Testis (tissue), 3 donors: ENCODE results near the gene TAS2R10. TPM values are rescaled to one million over a fixed set of nuclear protein-coding genes. Genes with fewer than 3 reads are reported as not detected.
"Not testable (repeated sequence)": the region's sequence is repeated elsewhere in the genome, so short reads cannot be mapped to it uniquely, and the experiment has no call there.

Source experiments
- DNase-seq: peaks from one replicate; pipeline ENCODE4 v3.0.0-alpha.2; 2019
- H3K27ac ChIP-seq, 2 donors: fragments of 200-600 bp; sonication (generic); one replicate each; pipeline ENCODE4 v1.5.1; 2019
- H3K27me3 ChIP-seq: fragments of 200-600 bp; sonication (generic); one replicate; pipeline ENCODE4 v1.5.1; 2019
- H3K36me3 ChIP-seq: fragments of 200-600 bp; sonication (generic); one replicate; pipeline ENCODE4 v1.5.1; 2017; ENCODE audit warnings: low read depth; ENCODE audit errors: missing control alignments
- H3K4me1 ChIP-seq: fragments of 200-600 bp; sonication (generic); one replicate; pipeline ENCODE4 v1.5.1; 2019
- H3K4me3 ChIP-seq, 2 donors: fragments of 200-600 bp; sonication (generic); one replicate each; pipeline ENCODE4 v1.5.1; 2017 to 2019
- H3K9me3 ChIP-seq: fragments of 200-600 bp; sonication (generic); one replicate; pipeline ENCODE4 v1.5.1; 2017
- POLR2A ChIP-seq: fragments of 450-650 bp; IDR thresholded peaks from one replicate; pipeline ENCODE4 v1.6.1; 2017; ENCODE audit warnings: antibody characterized with exemption, mild to moderate bottlenecking, moderate library complexity
- WGBS, 2 donors: methylation state at CpG; one replicate each; pipeline ENCODE4 v1.1.5; 2018; 5-methylcytosine and 5-hydroxymethylcytosine counted together
- intact Hi-C: fragments of 100-400 bp; cut with DNase I; formaldehyde crosslinking; loops from one replicate; pipeline ENCODE4 v1.15.1; 2023; ENCODE audit warnings: low total_unique reads
- polyA plus RNA-seq: library from polyadenylated mRNA; stranded (reverse); fragments of 350-450 nt; fragmentation: Illumina TruSeq; extraction: RNeasy Lipid Tissue Mini Kit (QIAGEN cat#74804); gene quantifications from one replicate; pipeline ENCODE4 v1.2.3, GENCODE V29; 2014; ENCODE audit warnings: low read depth, low replicate concordance; ENCODE audit not compliant: insufficient read depth
- small RNA-seq, 2 donors: library from RNA; depleted of rRNA; stranded (forward); fragments of <200 nt; gene quantifications; one replicate each; pipeline ENCODE3, GENCODE V24; 2016
- total RNA-seq, 2 donors: library from RNA; depleted of rRNA; stranded (reverse); fragments of >200 nt; gene quantifications; one replicate each; pipeline ENCODE4 v1.2.3, GENCODE V29; 2016
- TF ChIP-seq, protein P1 (sequence below), 3 experiments: fragments of 450-650 bp in 2 of 3; fragments of 200-600 bp in 1 of 3; sonication (generic) in 1 of 3; IDR thresholded peaks; one replicate each; pipeline ENCODE4 v1.5.1; 2016 to 2019; ENCODE audit warnings: antibody characterized with exemption in 3 of 3, mild to moderate bottlenecking in 2 of 3, moderate library complexity in 1 of 3

The TAS2R10 gene
- total and polyA plus RNA-seq, 3 donors from 2014 or later: 0.39 TPM; not detected in 2

GRCh38 chr12:10794222-10794621 is 31.9 kb downstream of the TAS2R10 start:
- no peak overlapping the region for H3K4me3 ChIP-seq
- H3K36me3 ChIP-seq: no peaks in the 10 kb centered on the region
- TF ChIP-seq POLR2A: no peak
- TF ChIP-seq, protein P1, sequence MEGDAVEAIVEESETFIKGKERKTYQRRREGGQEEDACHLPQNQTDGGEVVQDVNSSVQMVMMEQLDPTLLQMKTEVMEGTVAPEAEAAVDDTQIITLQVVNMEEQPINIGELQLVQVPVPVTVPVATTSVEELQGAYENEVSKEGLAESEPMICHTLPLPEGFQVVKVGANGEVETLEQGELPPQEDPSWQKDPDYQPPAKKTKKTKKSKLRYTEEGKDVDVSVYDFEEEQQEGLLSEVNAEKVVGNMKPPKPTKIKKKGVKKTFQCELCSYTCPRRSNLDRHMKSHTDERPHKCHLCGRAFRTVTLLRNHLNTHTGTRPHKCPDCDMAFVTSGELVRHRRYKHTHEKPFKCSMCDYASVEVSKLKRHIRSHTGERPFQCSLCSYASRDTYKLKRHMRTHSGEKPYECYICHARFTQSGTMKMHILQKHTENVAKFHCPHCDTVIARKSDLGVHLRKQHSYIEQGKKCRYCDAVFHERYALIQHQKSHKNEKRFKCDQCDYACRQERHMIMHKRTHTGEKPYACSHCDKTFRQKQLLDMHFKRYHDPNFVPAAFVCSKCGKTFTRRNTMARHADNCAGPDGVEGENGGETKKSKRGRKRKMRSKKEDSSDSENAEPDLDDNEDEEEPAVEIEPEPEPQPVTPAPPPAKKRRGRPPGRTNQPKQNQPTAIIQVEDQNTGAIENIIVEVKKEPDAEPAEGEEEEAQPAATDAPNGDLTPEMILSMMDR (IDR thresholded peaks at IDR 0.05): no peak
- no peaks in the 10 kb centered on the region for H3K4me1 ChIP-seq
- no peaks in the 10 kb centered on the region for H3K27me3 ChIP-seq
- WGBS, 2 donors: 58 to 74% methylated on average over 2 of the region's 2 CpGs
- intact Hi-C loops: no loop called here
- H3K27ac ChIP-seq: peak overlapping the region in 1 of 2 donors; percentile 11
- no peaks in the 10 kb centered on the region for H3K9me3 ChIP-seq
- no peak for DNase-seq

DNA sequence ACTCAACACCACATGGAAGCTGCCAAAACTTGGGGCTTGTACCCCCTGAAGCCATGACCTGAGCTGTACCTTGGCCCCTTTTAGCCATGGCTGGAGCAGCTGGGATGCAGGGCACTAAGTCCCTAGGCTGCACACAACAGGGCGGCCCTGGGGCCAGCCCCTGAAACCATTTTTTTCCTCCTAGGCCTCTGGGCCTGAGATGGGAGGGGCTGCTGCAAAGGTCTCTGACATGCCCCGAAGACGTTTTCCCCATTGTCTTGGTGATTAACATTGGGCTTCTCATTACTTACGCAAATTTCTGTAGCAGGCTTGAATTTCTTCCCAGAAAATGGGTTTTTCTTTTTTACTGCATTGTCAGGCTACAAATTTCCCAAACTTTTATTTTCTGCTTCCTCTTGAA is 34.4 kb downstream of the TAS2R10 start:
- intact Hi-C loops, H3K4me1 ChIP-seq, H3K27ac ChIP-seq, H3K27me3 ChIP-seq, H3K36me3 ChIP-seq, H3K9me3 ChIP-seq, H3K4me3 ChIP-seq, DNase-seq: not testable (repeated sequence)
- 89 to 90% methylated on average over 4 of the region's 4 CpGs for WGBS, 2 donors

- TF ChIP-seq POLR2A: no peak
- TF ChIP-seq, protein P1 (IDR thresholded peaks at IDR 0.05): no peak
- H3K9me3 ChIP-seq: no peaks in the 10 kb centered on the region
- H3K27me3 ChIP-seq: no peaks in the 10 kb centered on the region
- no peaks in the 10 kb centered on the region for H3K4me1 ChIP-seq
- H3K36me3 ChIP-seq: no peaks in the 10 kb centered on the region
- WGBS, 2 donors: 77 to 78% methylated on average over 5 of the region's 5 CpGs
- intact Hi-C loops: no loop called here
- H3K27ac ChIP-seq: no peak overlapping the region
- no peak for DNase-seq
- H3K4me3 ChIP-seq: no peak overlapping the region
These were observed 42.9 kb downstream of the TAS2R10 start for GRCh38 chr12:10783252-10783651.

DNA sequence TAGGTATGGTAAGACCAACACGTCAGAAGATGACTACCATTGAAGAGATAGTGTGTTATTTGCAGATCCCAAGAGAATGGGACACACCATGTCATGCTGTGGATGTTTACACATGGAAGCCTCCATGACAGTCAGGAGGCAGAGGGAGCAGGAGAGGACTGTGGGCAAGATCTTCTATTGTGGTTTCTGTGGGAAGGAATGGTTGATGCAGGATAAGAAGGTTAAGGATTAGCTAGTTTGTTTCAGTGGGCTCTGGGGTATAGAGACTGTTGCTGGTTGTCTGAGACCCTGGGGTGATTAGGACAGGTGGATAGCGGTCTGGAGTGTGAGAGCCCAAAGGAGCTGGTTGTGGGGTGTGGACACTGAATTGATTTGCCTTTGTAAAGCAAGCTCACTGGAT is 47.1 kb downstream of the TAS2R10 start:
- no peak for DNase-seq
- Histone ChIP-seq H3K4me3 (no peak overlapping the region), H3K4me1 (no peaks in the 10 kb centered on the region), H3K9me3 (no peaks in the 10 kb centered on the region), H3K27me3 (no peaks in the 10 kb centered on the region), H3K36me3 (no peaks in the 10 kb centered on the region), H3K27ac (no peak overlapping the region)
- WGBS, 2 donors: 85 to 91% methylated on average over 2 of the region's 2 CpGs
- intact Hi-C loops: no loop called here
- TF ChIP-seq POLR2A: no peak
- TF ChIP-seq, protein P1 (IDR thresholded peaks at IDR 0.05): no peak

Small RNAs within 50 kb of the gene (small RNA-seq; reads per million reads assigned to genes)
- gene PRR4: 0 to 0.47 reads per million in 2 donors

Other genes starting within 250 kb of the TAS2R10 start
- 10 to 100 TPM; 16.1 to 16.7 TPM for gene MAGOHB, start 212.7 kb downstream of the TAS2R10 start, total RNA-seq
- 20.5 TPM for gene MAGOHB, start 212.7 kb downstream of the TAS2R10 start, polyA plus RNA-seq
- gene STYK1, start 152.3 kb downstream of the TAS2R10 start, total RNA-seq: under 1 TPM; 0.24 to 0.50 TPM
- gene STYK1, start 152.3 kb downstream of the TAS2R10 start, polyA plus RNA-seq: 0.26 TPM
- gene YBX3, start 103.0 kb downstream of the TAS2R10 start, total RNA-seq: 100 to 1,000 TPM; 493 to 511 TPM
- 1,385 TPM for gene YBX3, start 103.0 kb downstream of the TAS2R10 start, polyA plus RNA-seq
- not detected for gene TAS2R7, start 23.7 kb downstream of the TAS2R10 start, total RNA-seq
- not detected for gene TAS2R7, start 23.7 kb downstream of the TAS2R10 start, polyA plus RNA-seq
- gene TAS2R8, start 19.1 kb downstream of the TAS2R10 start, total RNA-seq: not detected
- gene TAS2R8, start 19.1 kb downstream of the TAS2R10 start, polyA plus RNA-seq: not detected
- not detected for gene TAS2R9, start 16.2 kb downstream of the TAS2R10 start, total RNA-seq
- gene TAS2R9, start 16.2 kb downstream of the TAS2R10 start, polyA plus RNA-seq: not detected
- gene PRR4, start 23.1 kb upstream of the TAS2R10 start, total RNA-seq: 1 to 10 TPM; 4.3 to 8.4 TPM
- gene PRR4, start 23.1 kb upstream of the TAS2R10 start, polyA plus RNA-seq: 1.3 TPM
- gene PRH1, start 57.9 kb upstream of the TAS2R10 start, total RNA-seq: 10 to 100 TPM; 63.0 to 73.5 TPM
- gene PRH1, start 57.9 kb upstream of the TAS2R10 start, polyA plus RNA-seq: 52.2 TPM
- 1 to 10 TPM; 3.1 to 3.6 TPM for gene TAS2R13, start 83.2 kb upstream of the TAS2R10 start, total RNA-seq
- gene TAS2R13, start 83.2 kb upstream of the TAS2R10 start, polyA plus RNA-seq: not detected
- 1 to 10 TPM; 1.2 to 1.3 TPM for gene PRH2, start 102.9 kb upstream of the TAS2R10 start, total RNA-seq
- gene PRH2, start 102.9 kb upstream of the TAS2R10 start, polyA plus RNA-seq: 6.5 TPM
- 1 to 10 TPM; 3.5 to 4.6 TPM for gene TAS2R14, start 112.9 kb upstream of the TAS2R10 start, total RNA-seq
- gene TAS2R14, start 112.9 kb upstream of the TAS2R10 start, polyA plus RNA-seq: 0.96 TPM
- gene TAS2R50, start 160.6 kb upstream of the TAS2R10 start, total RNA-seq: 1 to 10 TPM; 2.8 to 4.8 TPM
- not detected for gene TAS2R50, start 160.6 kb upstream of the TAS2R10 start, polyA plus RNA-seq
- 1 to 10 TPM; 2.2 to 4.8 TPM for gene TAS2R20, start 171.9 kb upstream of the TAS2R10 start, total RNA-seq
- gene TAS2R20, start 171.9 kb upstream of the TAS2R10 start, polyA plus RNA-seq: 0.46 TPM
- 10 to 100 TPM in 1 of 2 donors, 1 to 10 TPM in 1; 9.3 to 10.4 TPM for gene TAS2R19, start 196.3 kb upstream of the TAS2R10 start, total RNA-seq
- gene TAS2R19, start 196.3 kb upstream of the TAS2R10 start, polyA plus RNA-seq: 0.34 TPM
- gene TAS2R31, start 205.0 kb upstream of the TAS2R10 start, total RNA-seq: 10 to 100 TPM in 1 of 2 donors, 1 to 10 TPM in 1; 7.7 to 10.3 TPM
- not detected for gene TAS2R31, start 205.0 kb upstream of the TAS2R10 start, polyA plus RNA-seq
- 1 to 10 TPM; 3.2 to 5.4 TPM for gene TAS2R46, start 235.9 kb upstream of the TAS2R10 start, total RNA-seq
- gene TAS2R46, start 235.9 kb upstream of the TAS2R10 start, polyA plus RNA-seq: not detected